GM12892 (cell line): ENCODE results near the gene KCTD12.

ENCODE experiments used
- DNase-seq: peaks from one replicate; pipeline ENCODE4 v3.0.0; 2011; ENCODE audit not compliant: insufficient read length
- FAIRE-seq: peaks from 2 replicates; lab custom pipeline; 2011; peaks lifted over from hg19 to GRCh38; lab: Jason Lieb, UNC
- POLR2A ChIP-seq: IDR thresholded peaks from 2 replicates; pipeline ENCODE4 v1.6.1; 2011; ENCODE audit warnings: low read depth, low read length, control low read depth
- POLR2AphosphoS5 ChIP-seq: IDR thresholded peaks from 2 replicates; pipeline ENCODE4 v1.6.1; 2011; ENCODE audit warnings: low read depth, low read length, control low read depth
- TAF1 ChIP-seq: IDR thresholded peaks from 2 replicates; pipeline ENCODE4 v1.6.1; 2011; ENCODE audit warnings: low read depth, mild to moderate bottlenecking, control low read depth, low read length, borderline replicate concordance

KCTD12 gene

DNA sequence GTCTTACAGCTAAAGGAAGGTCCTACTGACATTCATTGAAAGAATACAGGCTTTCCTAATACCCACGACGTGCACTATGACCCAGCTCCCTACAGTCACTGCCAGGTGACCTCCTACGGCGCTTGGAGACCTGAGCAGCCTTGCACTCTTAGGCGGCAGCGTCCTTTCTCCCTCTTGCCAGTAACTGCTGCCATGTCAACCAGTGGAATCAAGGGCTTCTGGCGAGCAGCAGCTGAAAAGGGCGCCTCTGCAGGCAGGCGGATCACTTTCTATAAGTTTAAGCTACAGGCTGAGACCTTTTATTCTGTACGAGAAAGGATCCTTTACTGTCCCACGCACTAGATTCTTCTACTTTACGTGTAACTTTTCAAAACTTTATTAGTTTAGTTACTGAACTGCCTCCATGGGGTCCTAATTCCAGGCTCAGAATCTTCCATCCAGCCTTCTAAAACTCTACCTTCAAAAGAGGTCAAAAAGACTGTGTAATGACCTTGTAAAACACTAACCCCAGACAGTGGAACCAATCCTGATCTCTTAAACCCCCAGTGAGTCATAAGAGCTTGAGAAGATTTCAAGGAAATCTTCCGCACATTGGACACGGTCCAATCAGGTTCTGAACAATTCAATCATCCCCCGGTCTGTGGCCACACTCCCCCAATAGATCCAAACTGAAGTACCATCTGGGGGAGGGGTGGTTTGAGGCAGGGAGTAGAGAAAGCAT lies 1.9 kb downstream of the KCTD12 start:
- no peak for TF ChIP-seq POLR2AphosphoS5
- TF ChIP-seq POLR2A: no peak
- TF ChIP-seq TAF1: no peak
- FAIRE-seq (peak; percentile 91), DNase-seq (no peak)

DNA sequence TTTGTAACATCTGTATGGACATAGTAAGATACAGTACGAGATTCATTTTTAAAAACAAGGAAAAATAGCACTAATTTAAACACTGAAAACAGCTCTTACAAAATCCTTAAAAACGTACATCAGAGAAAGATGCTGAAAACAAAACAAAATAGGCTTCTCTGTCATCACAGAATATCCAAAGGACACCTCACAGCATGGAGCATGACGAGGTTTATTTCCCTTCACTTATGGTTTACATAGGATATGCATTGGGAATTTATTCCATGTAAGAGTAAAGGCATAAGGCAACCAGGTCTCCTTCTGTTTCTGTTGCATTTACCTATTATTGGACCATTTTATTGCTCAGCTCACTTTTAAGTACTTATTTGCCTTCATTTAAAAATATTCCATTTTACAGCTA lies 3.0 kb downstream of the KCTD12 start:
- TF ChIP-seq POLR2AphosphoS5 (no peak), TAF1 (no peak), POLR2A (no peak)
- DNase-seq (no peak), FAIRE-seq (no peak)

DNA sequence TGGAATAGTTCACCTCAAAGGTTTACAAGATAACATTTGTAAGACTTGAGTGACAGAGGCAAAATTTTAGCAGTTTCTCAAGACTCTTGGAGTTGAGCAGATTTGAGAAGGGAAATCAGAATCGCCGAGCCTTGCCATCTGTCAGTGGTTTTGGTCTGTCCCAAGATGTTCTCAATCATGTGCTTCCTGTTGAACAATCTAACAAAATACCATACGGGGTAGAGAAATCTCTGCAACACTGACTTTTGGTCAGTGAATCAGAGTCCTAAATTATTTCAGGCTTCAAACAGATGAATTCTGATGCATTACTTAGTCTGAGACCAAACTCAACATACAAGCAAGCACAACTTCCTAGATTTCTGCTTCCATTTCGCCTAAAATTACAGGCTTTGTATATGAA lies 3.8 kb downstream of the KCTD12 start:
- FAIRE-seq: peak; percentile 83
- TF ChIP-seq TAF1 (no peak), POLR2AphosphoS5 (no peak), POLR2A (no peak)
- DNase-seq: no peak

DNA sequence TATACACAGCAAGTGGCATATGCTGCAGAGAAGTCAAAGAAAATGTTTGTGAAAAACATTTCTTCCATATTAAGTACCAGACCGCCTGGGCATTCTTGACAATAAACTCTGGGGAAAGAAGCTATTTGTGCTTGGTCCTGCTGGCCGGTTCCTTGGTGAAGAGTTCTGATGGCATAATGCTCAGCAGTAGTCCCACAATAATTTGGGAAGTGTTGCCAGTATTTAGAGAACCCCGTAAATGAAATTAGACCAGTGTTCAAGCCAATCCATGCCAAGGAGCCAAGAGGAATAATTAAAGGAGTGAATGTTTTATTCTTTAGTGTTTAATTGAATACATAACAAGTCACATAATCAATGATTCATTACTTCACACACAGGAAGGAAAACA lies 6.3 kb downstream of the KCTD12 start:
- FAIRE-seq (peak; percentile 21), DNase-seq (no peak)
- TF ChIP-seq TAF1 (no peak), POLR2A (no peak), POLR2AphosphoS5 (no peak)

DNA sequence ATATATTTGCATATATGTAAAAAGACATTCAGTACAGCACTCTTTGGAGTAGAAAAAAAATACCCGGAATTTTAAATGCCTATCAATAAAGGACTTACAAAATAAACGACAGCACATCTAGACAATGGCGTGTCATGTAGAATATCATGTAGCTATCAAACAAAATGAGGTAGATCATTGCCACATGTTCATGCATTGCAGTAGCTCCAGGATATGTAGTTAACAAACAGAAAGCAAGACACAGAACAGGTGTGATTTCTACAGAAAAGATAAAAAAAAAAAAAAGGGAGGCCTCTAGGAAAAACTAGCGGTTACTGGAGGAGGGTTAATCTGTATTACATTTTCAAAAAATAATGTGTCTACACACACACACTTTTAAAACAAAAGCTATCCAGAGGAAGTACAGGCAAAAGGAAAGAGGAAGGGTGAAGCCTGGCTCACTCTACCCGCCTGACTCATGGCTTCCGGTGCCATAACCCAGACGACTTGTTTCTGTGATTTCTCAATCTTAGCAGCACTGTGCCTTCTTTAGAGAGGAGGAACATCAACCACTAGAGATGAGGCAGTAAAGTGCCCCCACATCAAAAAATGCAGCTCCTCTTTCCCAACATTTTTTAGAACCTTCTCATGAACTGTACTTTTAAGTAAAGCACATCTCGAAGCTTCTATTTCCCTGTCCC lies 6.9 kb downstream of the KCTD12 start:
- DNase-seq (peak; percentile 30), FAIRE-seq (peak; percentile 98)
- TF ChIP-seq POLR2AphosphoS5: 0 out of 2 replicates have a peak, but pooled peaks have one; percentile 21
- TF ChIP-seq POLR2A: no peak

DNA sequence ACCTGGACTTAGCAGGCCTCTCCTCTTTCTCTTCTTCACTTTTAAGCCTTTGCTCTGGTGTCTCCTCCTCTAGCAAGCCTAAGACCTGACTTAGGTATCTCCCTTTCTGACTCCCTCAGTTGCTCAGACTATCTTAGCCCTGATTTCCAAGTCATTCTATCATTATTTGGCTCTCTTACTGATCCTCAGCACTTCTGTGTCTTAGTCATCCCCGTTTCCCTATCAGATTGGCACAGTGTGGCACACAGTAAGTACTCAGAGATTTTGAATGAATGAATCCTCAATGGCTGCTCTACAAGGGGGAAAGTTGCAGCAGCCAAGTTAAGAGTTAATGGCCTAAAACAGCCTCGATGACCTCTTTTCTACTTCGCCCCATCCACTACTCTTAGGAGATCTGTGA lies 8.2 kb downstream of the KCTD12 start:
- no peak for FAIRE-seq
- TF ChIP-seq POLR2AphosphoS5 (no peak), POLR2A (no peak), TAF1 (no peak)
- DNase-seq: no peak

DNA sequence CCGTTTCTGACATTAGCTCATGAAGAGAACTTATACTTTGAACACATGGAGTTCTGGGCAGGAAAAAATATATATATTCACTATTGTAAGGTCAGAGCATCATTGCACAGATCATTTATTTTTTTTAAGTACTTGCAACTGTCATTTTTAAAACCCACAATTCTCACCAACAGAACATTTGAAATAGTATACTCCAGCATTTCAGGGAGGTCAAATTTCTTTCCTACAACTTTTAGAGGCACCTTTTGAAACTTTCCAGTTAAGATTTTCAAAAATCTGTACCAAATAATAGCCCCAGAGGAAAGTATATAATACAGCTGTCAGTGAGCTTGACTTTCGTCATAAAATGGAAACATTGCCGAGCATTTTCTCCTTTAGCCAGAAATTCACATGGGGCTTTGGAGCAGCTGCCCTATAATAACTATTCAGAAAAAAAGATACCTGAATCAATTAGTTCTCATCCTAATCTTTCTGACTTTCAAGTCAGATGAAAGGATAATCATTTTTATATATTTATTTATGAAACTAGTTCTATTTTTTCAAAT lies 10.9 kb downstream of the KCTD12 start:
- TF ChIP-seq POLR2AphosphoS5 (no peak), TAF1 (no peak), POLR2A (no peak)
- DNase-seq: no peak
- no peak for FAIRE-seq

DNA sequence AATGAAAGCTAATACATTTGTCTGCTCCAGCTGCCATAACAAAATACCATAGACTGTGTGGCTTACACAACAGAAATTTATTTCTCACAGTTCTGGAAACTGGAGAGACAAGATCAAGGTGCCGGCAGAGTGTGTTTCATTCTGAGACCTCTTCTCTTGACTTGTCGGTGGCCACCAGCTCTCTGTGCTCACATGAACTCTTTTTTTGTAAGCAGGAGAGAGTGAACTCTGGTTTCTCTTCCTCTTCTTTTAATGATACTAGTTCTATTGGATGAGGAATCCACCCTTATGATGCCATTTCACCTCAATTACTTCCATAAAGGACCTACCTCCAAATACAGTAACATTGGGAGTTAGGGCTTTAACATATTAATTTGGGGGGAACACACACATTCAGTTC lies 11.7 kb downstream of the KCTD12 start:
- peak; percentile 62 for FAIRE-seq
- TF ChIP-seq TAF1 (no peak), POLR2AphosphoS5 (no peak), POLR2A (no peak)

DNA sequence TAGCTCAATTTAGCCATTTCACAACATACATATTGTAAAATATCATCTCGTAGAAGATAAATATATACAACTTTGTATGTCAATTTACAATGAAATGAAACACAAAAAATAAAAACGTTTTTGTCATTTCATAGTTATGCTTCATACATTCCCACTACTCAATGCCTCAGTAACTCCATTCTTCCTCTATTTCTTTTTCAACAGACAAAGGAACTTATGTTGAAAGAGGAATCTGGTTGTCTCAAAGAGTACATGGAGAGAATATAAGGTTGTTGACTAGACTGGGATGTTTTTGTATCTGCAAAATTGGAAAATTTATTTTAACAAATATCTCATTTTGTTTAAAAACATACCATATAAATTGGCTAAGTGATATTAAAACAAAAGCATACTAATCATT lies 12.8 kb downstream of the KCTD12 start:
- DNase-seq (no peak), FAIRE-seq (no peak)
- TF ChIP-seq POLR2AphosphoS5 (no peak), POLR2A (no peak), TAF1 (no peak)

More for the DNA sequence above, 11.7 kb downstream of the KCTD12 start:
- DNase-seq: no peak

DNA sequence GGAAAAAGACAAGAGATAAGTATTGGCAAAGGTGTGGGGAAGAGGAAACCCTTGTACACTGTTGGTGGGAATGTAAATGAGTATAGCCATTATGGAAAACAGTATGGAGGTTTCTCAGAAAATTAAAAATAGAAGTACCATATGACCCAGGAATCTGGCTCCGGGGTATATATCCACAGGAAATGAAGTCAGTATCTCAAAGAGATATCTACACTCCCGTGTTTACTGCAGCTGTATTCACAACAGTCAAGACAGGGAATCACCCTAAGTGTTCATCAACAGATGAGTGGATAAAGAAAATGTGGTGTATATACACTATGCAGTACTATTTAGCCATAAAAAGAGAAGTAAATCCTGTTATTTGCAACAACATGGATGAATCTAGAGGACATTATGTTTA lies 13.5 kb downstream of the KCTD12 start:
- DNase-seq (no peak), FAIRE-seq (peak; percentile 46)
- TF ChIP-seq TAF1: no peak
- no peak for TF ChIP-seq POLR2AphosphoS5
- no peak for TF ChIP-seq POLR2A

DNA sequence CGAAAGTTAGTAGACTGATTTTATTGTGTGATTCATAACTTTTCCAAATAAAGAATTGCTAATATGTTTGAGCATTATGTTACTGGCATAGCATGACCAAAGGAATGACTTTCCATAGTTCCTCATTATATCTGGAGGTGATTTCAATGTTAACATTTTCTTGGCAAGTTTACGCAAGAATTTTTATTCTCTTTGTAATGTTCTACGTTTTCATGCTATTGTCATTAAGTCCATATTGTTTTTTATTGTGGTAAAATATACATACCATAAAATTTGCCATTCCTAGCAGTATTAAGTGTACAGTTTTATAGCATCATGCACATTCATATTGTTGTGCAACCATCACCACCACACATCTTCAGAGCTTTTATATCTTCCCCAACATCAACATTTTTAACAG lies 14.8 kb downstream of the KCTD12 start:
- TF ChIP-seq POLR2AphosphoS5 (no peak), POLR2A (no peak), TAF1 (no peak)
- no peak for DNase-seq
- no peak for FAIRE-seq
